ENCODE data around the gene ZNF266.
A peak's percentile ranks its signal among the peaks of the same experiment; 100 is the strongest.

ZNF266 gene

DNA sequence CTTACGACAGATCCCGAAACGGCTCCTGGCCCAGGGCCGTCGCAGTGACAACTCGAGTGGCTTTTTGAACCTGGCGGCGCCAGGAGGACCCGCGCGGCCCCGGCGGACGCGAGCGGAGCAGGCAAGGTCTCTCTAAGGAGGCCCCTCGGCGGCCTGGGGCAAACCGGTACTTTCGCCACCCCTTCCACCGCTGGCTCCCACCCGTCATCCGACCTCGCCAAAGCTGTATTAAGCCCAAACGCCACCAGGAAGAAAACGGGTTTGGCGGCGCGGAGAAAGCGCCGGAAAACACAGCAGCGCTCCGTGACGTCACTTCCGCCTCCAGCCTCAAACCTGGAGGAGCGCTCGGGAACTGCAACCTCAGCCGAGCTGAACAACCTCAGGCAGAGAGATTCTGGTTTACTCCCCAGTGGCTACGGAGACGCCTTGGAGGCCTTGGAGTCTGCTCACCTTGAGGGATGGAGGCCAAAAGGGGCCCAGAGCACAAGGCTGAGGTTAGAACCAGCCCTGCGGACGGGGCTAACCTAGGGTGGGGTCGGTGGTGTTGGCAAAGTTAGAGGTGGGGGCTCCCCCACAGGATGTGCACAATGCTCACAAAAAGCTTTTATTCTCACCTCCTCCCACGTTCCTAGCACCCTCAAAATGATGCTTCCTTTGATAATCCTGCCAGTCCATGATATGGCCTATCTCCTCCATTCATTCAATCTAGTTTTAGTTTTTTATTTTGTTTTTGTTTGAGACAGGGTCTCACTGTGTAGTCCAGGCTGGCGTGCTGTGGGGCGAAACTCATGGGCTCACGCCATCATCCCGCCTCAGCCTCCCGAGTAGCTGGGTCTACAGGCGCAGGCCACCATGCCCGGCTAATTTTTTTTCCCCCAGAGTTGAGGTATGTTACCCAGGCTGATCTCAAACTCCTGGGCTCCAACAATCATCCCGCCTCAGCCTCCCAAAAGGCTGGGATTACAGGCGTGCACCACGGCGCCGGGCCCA is at the start of gene ZNF266:
Gene ZNF266 (minus strand): TSS at position 295 of the 990 bp plus-strand sequence. CDS start 15,484 bp downstream, outside the sequence.
- DNase-seq (ENCODE audit: low read depth, low spot score): peak; percentile 86

DNA sequence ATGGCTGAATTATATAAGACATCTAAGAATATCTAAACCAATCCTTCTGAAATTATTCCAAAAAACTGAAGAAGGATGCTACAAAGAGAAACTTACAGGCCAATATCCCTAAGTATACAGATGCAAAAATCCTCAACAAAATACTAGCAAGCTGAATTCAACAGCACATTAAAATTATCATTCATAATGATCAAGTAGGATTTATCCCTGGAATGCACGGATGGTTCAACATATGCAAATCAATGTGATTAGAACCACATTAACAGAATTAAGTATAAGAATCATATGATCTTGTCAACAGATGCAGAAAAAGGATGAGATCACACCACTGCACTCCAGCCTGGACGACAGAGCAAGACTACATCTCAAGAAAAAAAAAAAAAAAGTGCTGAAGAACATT is 49.8 kb upstream of the ZNF266 start:
- no peak for DNase-seq (ENCODE audit: low read depth, low spot score)

DNA sequence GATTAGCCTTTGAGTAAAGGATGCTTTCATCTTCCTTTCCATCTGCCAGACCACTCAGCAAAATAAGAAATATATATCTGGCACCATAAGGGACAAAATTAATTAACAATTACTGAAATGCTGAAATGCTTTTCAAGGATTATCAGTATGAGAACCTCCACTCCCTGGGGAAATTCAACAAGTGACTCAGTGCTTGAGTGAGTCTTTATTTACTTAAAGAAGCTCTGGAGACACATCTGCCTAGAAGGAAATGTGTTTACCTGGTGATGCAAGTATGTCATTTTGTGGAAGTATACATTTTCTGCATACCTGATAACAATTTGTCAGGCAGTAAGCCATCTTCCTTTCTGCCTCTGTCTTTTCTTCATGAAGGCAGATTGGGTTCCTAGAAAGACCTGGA is 39.6 kb upstream of the ZNF266 start:
- no peak for DNase-seq (ENCODE audit: low read depth, low spot score)

DNA sequence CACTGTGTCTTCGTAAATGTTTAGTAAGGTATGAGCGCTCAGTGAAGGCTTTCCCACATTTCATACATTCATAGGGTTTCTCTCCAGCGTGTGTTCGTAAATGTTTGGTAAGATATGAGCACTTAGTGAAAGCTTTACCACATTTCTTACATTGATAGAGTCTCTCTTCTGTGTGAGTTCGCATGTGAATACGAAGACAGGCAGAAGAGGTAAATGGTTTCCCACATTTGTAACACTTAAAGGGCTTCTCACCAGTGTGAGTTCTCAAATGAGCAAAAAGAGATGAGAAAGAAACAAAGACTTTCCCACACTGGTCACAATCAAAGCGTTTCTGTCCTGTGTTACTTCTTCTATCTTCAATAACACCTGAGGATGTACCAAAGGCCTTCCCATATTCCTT is 31.8 kb upstream of the ZNF266 start:
- no peak for DNase-seq (ENCODE audit: low read depth, low spot score)

DNA sequence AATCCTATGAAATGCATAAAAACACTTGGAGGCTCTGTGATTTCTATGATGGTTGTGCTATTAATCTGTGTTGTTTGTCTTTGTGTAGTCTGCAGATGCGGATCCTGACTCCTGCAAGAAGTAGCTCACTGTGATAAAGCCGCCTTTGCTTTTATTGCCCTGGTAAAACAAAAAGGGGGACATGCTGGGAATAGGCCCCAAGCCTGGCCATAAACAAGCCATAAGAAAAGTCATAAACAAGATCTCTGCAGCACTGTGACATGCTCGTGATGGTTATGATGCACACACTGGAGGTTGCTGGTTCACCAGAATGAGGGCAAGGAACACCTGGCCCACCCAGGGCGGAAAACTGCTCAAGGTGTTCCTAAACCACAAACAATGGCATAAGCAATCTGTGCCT is 26.6 kb upstream of the ZNF266 start:
- no peak for DNase-seq (ENCODE audit: low read depth, low spot score)

DNA sequence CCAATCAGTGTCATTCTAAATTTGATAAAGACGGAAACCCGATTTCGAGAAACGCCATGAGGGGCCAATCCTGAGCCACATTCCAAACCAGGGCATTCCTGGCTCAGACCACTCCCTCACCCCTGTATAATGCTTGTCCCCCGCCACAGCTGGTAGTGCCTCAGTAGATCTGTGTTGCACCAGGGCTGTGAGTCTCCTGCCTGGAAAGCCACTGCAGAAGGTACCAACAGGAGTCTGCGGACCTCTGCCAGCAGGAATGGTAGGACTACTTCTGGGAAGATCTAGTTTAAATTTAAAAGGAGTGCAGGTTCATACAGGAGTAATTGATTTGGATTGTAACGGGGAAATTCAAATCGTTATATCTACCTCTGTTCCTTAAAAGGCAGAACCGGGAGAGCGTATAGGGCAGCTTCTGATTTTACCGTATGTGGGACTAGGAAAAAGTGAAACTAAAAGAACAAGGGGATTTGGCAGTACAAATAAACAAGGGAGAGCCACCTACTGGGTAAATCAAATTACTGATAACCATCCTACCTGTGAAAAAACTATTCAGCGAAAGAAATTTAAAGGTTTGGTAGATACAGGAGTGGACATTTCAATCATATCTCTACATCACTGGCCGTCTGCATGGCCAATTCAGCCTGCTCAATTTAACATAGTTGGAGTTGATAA is 20.8 kb upstream of the ZNF266 start:
- DNase-seq (ENCODE audit: low read depth, low spot score): no peak

DNA sequence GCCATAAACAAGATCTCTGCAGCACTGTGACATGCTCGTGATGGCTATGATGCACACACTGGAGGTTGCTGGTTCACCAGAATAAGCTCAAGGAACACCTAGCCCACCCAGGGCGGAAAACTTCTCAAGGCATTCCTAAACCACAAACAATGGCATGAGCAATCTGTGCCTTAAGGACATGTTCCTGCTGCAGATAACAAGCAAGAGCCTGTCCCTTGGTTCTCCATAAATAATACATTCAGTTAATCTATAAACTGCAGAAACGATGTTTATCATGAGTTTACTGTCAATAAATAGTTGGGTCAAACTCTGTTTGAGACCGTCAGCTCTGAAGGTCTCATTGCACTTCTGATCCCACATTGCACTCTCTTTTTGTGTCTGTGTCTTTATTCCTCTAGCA is 18.6 kb upstream of the ZNF266 start:
- DNase-seq (ENCODE audit: low read depth, low spot score): no peak

DNA sequence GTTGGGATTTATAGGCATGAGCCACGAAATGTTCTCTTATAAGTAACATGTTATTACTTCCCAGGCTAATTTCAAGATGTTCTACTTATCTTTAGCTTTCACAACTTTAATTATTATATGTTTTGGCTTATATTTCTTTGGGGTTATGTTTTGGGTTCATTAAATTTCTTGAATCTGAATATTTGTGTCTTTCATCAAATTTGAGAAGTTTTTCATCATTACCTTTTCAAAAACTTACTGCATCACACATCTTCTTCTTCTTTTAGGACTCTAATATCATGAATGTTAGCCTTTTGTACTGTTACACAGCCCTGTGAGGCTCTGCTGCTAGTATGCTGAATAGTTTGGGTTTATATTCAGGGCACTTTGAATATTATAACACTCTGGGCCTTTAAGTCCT is 9.7 kb upstream of the ZNF266 start:
- DNase-seq (ENCODE audit: low read depth, low spot score): no peak

DNA sequence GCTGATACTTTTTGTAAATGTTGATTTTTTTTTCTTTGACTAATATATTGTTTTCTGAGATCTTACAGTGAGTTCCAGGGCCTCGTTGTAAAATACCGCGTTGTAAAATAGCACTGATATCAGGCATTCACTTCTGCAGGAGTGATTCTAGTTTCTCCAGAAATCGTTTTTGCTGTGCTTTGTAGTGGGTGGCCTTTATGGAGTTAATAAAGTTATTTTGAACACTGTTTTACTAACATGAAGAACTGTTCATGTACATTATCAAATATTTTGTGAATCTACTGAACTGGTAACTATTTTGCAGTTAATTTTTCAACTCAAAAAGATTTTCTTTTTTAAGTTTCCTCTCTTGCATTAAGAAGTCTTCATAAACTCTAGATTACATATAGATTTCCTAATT is 985 bp upstream of the ZNF266 start:
- DNase-seq (ENCODE audit: low read depth, low spot score): no peak

DNA sequence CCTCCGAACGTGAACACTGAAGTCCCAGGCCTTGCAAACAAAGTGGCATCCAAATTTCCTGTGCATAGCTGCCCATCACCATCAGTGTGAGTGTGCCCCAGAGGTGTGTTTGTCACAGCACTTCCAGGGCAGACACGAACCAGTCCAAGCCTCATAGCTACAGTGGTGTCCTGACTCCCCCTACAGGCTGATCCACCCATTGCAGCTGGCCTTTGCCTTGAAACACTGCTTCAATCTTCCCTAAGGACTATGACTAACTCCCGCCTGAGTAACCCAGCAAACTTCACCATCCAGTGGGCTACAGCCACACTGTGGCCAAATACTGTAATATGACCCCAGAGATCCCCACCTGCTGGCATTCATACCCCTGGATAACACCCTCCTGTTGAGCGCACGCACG is 3.9 kb downstream of the ZNF266 start:
- DNase-seq (ENCODE audit: low read depth, low spot score): no peak

DNA sequence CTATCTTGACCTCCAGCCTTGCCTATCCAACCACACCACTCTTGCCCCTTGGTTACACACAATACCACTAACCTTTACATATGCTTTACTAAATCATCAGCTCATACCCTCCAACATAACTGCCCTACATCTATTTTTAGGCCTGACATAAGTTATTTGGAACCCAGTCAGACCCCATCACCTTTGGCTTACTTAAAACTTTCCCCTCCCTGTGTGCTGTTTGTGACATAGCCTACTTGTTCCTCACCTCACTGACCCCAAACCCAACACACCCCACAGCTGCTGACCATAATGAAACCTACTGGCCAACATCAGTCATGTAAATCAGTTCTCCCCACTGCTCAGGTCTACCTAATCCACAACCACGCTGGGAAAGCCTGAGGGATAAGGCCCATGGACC is 4.9 kb downstream of the ZNF266 start:
- DNase-seq (ENCODE audit: low read depth, low spot score): no peak

DNA sequence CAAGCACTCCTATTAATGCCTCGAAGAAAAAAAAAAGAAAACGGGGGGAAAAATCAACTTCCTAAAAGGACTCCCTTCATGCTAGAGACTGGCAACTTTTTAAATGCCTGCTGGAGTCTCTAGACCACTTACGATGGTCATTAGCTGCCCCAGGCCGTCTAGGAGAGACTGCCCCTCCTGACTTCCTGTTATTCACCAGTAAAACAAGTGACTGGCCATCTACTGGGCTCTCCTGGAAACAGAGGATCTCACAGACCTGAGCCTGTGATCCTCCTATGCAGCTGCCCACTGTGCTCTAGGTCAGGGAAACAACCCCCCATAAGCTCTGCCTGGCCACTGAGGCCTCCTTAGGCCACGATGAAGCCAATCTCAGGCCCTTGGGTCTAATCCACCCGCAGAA is 7.4 kb downstream of the ZNF266 start:
- DNase-seq (ENCODE audit: low read depth, low spot score): no peak

DNA sequence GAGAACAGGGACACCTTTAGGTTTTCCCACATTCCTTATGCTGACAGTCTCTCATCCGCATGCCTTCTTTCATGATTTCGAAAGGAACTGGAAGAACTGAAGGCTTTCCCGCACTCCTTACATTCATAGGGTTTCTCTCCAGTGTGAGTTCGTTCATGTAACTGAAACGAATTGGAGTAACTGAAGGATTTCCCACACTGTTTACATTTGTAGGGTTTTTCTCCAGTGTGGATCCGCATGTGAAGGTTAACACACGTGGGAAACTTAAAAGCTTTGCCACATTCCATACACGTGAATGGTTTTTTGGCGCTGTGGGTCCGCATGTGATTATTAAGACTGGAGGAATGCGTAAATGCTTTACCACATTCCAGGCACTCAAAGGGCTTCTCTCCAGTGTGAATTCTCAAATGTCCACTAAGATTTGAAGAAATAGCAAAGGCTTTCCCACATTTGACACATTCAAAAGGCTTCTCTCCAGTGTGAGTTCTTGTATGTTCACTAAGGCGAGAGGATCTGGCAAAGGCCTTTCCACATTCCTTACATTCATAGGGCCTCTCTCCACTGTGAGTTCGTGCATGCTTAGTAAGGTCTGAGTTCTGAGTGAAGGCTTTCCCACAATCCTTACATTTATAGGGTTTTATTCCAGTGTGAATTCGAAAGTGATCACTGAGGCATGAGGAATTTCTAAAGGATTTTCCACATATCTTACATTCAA is 22.0 kb downstream of the ZNF266 start:
- DNase-seq (ENCODE audit: low read depth, low spot score): no peak

DNA sequence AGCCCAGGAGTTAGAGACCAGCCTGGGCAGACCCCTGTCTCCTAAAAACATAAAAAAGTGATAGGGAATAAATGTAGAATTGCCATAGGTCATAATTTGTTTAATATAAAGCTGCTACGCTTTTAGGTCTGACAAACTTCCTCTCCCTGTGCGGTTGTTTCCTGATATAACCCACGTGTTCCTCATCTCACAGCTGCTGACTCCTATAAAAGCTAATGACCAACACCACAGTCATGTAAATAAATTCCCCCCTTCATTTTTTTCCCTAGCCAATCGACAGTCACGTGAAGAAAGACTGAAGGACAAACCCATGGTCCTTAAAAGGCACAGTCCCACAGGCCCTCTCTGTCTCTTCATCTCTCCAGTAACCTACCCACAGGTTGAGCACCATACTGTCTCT is 27.5 kb downstream of the ZNF266 start:
- no peak for DNase-seq (ENCODE audit: low read depth, low spot score)

DNA sequence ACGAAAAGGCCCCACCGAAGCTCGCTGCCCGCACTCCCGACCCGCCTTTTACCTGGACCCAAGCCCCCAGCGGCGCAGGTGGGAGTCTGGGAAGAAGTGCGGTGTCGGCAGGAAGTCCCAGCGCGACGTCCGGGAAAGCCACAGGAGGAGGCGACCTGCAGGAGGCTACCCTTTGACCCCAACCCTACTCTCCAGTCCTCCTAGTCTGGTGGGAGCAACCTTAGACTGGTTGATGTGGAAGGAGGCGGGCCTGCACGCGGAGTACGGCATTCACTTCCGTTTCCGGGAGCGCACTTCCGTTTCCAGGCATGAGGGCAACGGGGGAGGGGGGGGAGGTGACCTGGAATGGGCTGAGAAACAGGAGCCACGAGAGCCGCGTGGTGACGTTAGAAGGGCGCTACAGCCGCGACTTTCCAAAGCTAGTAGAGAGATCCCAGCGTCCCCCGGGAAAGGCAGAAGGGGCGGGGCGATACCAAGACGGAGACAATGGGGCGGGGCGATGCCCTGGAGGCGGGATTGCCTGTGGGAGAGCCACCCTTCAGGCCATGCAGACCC is 28.5 kb downstream of the ZNF266 start:
- DNase-seq (ENCODE audit: low read depth, low spot score): peak; percentile 33

DNA sequence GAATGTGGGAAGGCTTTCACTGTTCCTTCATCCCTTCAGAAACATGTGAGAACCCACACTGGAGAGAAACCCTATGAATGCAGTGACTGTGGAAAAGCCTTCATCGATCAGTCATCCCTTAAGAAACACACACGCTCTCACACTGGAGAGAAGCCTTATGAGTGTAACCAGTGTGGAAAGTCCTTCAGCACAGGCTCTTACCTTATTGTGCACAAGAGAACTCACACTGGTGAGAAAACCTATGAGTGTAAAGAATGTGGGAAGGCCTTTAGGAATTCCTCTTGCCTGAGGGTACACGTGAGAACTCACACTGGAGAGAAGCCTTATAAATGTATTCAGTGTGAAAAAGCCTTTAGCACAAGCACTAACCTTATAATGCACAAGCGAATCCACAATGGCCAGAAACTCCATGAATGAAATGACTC is 54.0 kb downstream of the ZNF266 start:
- no peak for DNase-seq (ENCODE audit: low read depth, low spot score)

DNA sequence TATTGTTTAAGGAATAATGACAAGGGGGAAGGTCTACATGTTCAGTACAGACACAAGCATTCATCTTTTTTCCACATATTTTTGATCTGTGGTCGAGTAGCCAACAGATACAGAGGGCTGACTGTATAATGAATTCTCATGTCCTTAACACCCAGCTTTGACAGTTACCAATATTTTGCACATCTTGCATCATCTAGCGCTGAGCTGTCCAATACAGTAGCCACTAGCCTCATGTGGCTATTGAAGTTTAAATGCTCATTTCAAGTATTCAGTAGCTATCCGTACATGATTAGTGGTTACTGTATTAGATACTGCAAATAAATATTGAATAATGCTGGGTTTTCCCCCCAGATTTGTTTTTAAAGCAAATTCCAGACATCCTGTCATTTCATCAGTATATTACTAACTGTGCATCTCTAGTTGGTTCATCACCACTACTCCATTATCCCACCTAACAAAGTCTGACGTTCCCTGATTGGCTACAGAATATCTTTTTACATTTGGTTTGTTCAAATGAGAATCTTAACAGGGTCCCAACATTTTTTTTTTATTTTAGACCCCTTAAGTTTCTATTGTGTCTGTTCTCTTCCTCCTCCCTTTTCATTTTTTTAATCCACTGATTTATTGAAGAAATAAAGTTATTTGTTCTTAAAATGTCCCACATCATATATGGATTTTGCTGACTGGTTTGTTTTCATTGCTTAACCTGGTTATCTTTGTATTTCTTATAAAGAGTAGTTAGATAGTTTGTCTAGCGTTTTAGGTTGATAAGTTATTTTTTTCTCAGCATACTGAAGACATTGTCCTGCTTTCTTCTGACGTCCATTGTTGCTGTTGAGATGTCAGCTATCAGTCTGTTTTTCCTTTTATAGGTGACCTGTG is 64.4 kb downstream of the ZNF266 start:
- no peak for DNase-seq (ENCODE audit: low read depth, low spot score)

DNA sequence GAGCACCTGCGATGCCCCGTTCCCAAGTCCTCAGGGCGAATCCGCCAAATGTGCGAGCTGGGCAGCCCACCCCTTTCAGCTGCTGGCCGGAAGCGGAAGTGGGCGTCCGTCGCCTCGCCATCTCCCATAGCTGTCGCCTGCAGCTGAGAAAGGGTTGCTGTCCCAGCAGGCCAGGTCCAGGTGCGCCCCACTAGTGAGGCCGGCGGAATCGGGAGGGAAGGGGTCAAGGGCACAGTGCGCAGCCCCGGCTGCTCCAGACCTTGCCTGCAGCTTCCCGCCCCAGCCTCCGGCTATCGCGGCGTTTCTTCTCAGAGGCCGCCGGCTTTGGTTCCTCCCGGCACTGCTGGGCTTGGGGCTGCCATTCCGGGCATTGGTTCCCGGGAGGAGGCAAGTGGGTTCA is 72.5 kb downstream of the ZNF266 start, which contains the start of gene ZNF177:
Gene ZNF177 (plus strand): TSS at position 109 of the 400 bp plus-strand sequence. CDS start 15,299 bp downstream, outside the sequence.
- DNase-seq (ENCODE audit: low read depth, low spot score): no peak
